Neural crest cell (in vitro differentiated cells): Measurements from ENCODE around the gene EME1. TPM values are rescaled to one million over a fixed set of nuclear protein-coding genes. Genes with fewer than 3 reads are reported as not detected.

ENCODE experiments used
- DNase-seq: peaks from one replicate; pipeline ENCODE4 v3.0.0; 2021; ENCODE audit warnings: low read depth, mixed read lengths, low spot score
- H3K27ac Mint-ChIP-seq: one replicate; pipeline ENCODE4 v1.8.0; 2021; ENCODE audit warnings: mild to moderate bottlenecking, mixed read lengths; ENCODE audit not compliant: unreplicated experiment
- H3K27me3 Mint-ChIP-seq: 2 replicates; pipeline ENCODE4 v1.8.0; 2021; ENCODE audit warnings: low read depth, mild to moderate bottlenecking, mixed read lengths
- H3K36me3 Mint-ChIP-seq: 2 replicates; pipeline ENCODE4 v1.8.0; 2021; ENCODE audit warnings: low read depth, mild to moderate bottlenecking, mixed read lengths
- H3K4me1 Mint-ChIP-seq: 2 replicates; pipeline ENCODE4 v1.8.0; 2021; ENCODE audit warnings: mixed read lengths
- H3K4me3 Mint-ChIP-seq: one replicate; pipeline ENCODE4 v1.8.0; 2021; ENCODE audit warnings: mild to moderate bottlenecking, mixed read lengths
- H3K9me3 Mint-ChIP-seq: 2 replicates; pipeline ENCODE4 v1.8.0; 2021; ENCODE audit warnings: mixed read lengths
- CTCF ChIP-seq: fragments of 200-600 bp; sonication (generic); conservative IDR thresholded peaks from 2 replicates; pipeline ENCODE4 v1.5.0; 2021; ENCODE audit warnings: antibody characterized with exemption, mild to moderate bottlenecking
- total RNA-seq: library from RNA; stranded (reverse); gene quantifications from 2 replicates; pipeline ENCODE4 v1.2.1, GENCODE V29; 2021

EME1 gene
- total RNA-seq, 1 donor from 2014 or later = 31.4 TPM

GRCh38 chr17:50359005-50359699, 13.9 kb upstream of the EME1 start:
- Mint-ChIP-seq H3K27me3 (peaks cover 3% of the 10 kb centered on the region), H3K27ac (peak overlapping the region; percentile 35), H3K4me3 (no peak overlapping the region), H3K36me3 (no peaks in the 10 kb centered on the region), H3K4me1 (peaks cover 23% of the 10 kb centered on the region), H3K9me3 (no peaks in the 10 kb centered on the region)
- no peak for TF ChIP-seq CTCF
- DNase-seq = no peak

GRCh38 chr17:50359998-50360461, 13.0 kb upstream of the EME1 start:
- no peak for TF ChIP-seq CTCF
- no peaks in the 10 kb centered on the region for H3K36me3 Mint-ChIP-seq

DNA sequence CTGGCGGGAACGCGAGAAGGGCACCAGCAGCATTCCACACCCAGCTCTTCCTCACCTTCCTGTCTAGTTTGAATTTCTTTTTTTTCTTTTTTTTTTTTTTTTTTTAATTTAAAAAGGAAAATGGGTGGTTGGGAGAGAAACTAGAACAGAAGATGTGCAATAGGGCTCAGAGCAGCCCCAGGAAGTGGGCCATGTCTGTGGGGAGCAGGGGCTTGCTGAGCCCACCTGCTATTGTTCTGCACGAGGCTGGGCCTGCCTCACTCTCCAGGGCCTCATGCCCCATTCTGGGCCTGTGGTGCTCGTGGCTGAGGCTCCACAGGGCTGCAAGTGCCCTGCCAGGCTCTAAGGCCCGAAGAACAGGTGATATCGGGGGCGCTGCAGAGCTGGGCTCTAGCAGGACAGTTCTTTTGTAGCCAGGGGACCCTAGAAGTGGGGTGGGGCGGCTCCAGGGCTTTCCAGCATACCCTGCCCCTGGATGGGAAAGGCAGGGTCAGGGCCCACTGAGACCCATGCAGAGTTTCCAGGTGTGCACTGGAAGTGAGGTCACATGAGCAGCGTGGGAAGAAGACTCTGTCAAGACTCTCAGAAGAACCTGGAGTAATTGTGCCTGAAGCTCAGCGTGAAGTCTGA, 12.4 kb upstream of the EME1 start:
- peaks cover 38% of the 10 kb centered on the region for H3K4me1 Mint-ChIP-seq
- no peak overlapping the region for H3K27ac Mint-ChIP-seq
- no peak overlapping the region for H3K4me3 Mint-ChIP-seq
- TF ChIP-seq CTCF = no peak
- no peaks in the 10 kb centered on the region for H3K36me3 Mint-ChIP-seq
- H3K9me3 Mint-ChIP-seq = no peaks in the 10 kb centered on the region
- DNase-seq = no peak
- H3K27me3 Mint-ChIP-seq = peaks cover 3% of the 10 kb centered on the region

More at GRCh38 chr17:50359998-50360461, 13.0 kb upstream of the EME1 start:
- H3K4me3 Mint-ChIP-seq = no peak overlapping the region
- no peak overlapping the region for H3K27ac Mint-ChIP-seq
- H3K9me3 Mint-ChIP-seq = no peaks in the 10 kb centered on the region
- peaks cover 32% of the 10 kb centered on the region for H3K4me1 Mint-ChIP-seq
- H3K27me3 Mint-ChIP-seq = peaks cover 3% of the 10 kb centered on the region
- DNase-seq = no peak

GRCh38 chr17:50361561-50362480, 11.2 kb upstream of the EME1 start:
- Mint-ChIP-seq H3K4me3 (peak overlapping the region; percentile 22), H3K9me3 (no peaks in the 10 kb centered on the region)
- DNase-seq = peak; percentile 53

More at GRCh38 chr17:50361561-50362480, 11.2 kb upstream of the EME1 start:
- peak overlapping the region; percentile 4 for H3K27ac Mint-ChIP-seq
- peaks cover 3% of the 10 kb centered on the region for H3K27me3 Mint-ChIP-seq
- peaks cover 40% of the 10 kb centered on the region for H3K4me1 Mint-ChIP-seq
- H3K36me3 Mint-ChIP-seq = no peaks in the 10 kb centered on the region
- peak; percentile 80 for TF ChIP-seq CTCF
